Fibroblast of skin of left biceps (primary cell): ENCODE results near the gene GNB1L.

Experiments used
- DNase-seq, 2 experiments: peaks; one replicate each; pipeline ENCODE4 v3.0.0-alpha.2; 2013; ENCODE audit warnings: low read depth in 2 of 2

The GNB1L gene

DNA sequence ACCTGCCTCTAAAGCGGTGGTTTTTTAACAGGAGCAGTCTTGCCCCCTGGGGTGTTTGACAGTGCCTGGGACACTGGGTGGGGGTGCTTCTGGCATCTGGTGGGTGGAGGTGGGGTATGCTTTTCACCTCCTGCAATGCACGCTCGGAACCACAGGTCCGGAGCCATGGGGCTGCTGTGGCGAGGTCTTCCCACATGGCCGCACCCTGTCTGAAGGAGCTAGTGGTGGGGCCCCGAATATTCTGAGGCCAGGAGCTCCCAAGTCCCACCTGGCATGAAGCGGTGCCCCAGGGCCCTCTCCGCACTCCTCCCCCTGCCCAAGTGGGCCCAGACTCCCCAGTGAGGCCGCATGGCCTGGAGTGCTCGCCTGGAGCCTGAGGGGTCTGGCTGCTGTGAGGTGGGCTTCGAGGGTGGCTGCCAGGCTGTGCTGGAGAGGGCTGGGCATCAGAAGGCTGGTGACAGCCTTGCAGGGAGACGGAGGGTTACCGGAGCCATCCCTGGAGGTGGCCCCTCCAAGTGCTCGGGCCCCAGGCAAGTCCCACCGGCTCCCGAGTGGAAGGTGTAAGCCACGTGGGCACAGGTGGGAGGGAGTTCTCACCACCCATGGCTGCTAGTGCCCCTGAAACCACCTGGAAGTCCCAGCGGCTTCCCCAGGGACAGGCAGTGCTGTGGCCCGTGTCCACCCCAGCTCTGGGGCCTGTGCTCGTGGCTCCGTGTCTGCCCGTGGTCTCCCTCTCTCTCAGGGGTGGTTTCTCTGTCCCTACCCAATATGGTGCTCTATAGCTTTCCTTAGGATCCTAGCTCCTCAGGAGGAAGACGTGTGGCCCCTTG, 79.0 kb downstream of the GNB1L start:
- DNase-seq: no peak

DNA sequence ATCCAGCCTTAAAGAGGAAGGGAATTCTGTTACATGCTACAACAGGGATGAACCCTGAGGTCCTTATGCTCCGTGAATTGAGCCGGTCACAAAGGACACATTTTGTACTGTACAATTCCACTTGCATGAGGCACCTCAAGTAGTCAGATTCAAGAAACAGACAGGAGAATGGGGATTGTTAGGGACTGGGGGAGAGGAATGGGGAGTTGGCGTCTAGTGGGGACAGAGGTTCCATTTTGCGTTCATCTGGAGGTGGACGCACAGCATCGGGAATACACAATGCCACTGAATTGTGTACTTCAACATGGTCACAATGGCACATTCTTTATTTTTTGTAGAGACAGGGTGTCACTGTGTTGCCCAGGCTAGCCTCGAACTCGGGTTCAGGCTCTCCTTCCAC, 80.0 kb downstream of the GNB1L start:
- DNase-seq: no peak

DNA sequence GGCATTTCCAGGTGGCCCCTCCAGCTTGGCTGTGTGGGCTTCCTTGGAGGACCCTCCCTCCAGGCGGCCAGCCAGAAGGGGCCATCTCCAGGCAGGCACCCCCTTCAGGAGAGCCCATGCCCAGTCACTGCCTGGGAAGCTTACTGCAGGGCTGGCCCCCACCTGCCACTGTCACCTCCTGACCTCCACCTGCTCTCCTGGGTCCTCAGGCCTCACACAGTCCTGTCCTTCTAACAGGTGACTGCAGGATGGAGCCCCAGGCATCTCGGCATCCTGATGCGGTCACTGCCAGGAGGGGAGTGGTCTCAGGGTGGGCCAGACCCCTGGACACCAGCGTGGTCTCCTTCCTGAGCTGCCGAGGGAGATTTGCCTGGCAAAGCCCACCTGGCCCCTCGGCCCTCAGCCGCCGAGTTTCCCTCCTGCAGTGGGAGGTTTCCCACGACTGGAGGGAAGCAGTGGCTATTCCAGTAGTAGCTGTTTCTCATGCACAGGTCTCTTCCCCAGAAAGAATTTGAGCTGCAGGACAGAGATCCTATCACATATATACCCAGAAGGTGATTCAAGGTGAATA, 81.1 kb downstream of the GNB1L start:
- no peak for DNase-seq

DNA sequence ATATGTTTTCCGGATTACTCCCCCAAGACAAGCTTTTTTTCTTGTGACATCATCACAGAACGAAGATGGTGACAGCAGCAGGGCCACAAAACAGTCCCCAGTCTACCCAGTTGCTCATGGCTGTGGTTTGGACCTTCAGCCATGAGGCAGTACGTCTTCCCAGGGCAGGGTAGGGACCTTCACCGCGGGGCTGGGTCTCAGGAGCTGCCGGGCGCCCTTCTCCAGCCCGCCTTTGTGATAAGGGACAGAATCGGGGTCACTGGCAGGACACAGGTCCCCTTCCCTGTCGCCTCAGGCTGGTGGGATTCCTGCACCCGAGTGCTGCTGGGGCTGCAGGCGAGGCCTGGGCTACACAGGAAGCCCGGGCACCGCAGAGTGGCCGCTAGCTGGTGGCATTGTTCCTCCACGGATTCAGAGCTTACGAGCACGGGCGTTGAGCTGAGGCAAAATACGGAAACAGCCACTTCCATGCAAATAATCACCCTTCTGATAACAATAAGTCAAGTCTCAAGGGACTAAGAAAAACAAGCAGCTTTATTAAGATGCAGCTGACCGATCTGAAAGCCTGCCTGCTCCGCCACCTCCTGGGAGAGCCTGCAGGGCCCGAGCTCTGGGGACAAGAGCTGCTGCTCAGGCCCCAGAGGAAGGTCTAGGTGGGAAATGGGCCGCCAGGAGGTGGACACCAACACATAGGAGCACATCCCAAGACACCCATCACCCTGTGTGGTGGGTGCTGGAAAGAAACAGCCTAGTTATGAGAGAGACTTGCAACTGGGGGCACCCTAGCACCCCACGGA, 81.8 kb downstream of the GNB1L start:
- no peak for DNase-seq

GRCh38 chr22:19772422-19772672, 82.3 kb downstream of the GNB1L start:
- no peak for DNase-seq

GRCh38 chr22:19770349-19771220, 84.1 kb downstream of the GNB1L start:
- DNase-seq: no peak

DNA sequence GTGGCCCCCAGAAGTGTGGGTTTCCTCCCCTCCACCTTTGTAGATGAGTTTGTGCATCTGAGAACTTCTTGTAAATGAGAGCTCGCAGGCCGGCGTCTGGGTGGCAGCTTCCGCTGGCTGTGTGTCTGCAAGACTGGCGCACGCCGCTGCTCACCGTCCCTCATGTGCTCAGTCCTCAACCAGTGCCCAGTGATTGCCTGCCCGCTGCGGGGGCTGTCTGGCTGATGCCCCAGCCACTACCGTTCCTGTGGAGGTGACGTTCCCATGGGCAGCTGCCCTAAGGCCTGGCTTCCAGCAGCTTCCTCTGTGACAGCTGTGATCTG, 85.3 kb downstream of the GNB1L start:
- DNase-seq: no peak

GRCh38 chr22:19767427-19768341, 87.0 kb downstream of the GNB1L start:
- DNase-seq: no peak

- DNase-seq: no peak
Measured at GRCh38 chr22:19766511-19767426, 87.9 kb downstream of the GNB1L start.

DNA sequence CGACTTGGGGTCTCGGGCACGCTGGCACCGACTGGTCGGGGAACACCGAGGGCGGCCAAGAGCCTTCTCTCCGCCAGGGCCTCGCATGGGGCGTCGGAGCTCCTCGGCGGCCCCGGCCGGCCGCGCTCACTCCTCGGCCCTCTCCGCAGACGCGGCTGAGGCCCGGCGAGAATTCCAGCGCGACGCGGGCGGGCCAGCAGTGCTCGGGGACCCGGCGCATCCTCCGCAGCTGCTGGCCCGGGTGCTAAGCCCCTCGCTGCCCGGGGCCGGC, 88.5 kb downstream of the GNB1L start:
- DNase-seq: no peak

GRCh38 chr22:19765477-19766239, 89.0 kb downstream of the GNB1L start:
- no peak for DNase-seq

GRCh38 chr22:19764636-19765476, 89.8 kb downstream of the GNB1L start:
- DNase-seq: no peak

GRCh38 chr22:19764299-19764593, 90.4 kb downstream of the GNB1L start:
- no peak for DNase-seq

GRCh38 chr22:19763458-19764298, 91.0 kb downstream of the GNB1L start:
- no peak for DNase-seq

DNA sequence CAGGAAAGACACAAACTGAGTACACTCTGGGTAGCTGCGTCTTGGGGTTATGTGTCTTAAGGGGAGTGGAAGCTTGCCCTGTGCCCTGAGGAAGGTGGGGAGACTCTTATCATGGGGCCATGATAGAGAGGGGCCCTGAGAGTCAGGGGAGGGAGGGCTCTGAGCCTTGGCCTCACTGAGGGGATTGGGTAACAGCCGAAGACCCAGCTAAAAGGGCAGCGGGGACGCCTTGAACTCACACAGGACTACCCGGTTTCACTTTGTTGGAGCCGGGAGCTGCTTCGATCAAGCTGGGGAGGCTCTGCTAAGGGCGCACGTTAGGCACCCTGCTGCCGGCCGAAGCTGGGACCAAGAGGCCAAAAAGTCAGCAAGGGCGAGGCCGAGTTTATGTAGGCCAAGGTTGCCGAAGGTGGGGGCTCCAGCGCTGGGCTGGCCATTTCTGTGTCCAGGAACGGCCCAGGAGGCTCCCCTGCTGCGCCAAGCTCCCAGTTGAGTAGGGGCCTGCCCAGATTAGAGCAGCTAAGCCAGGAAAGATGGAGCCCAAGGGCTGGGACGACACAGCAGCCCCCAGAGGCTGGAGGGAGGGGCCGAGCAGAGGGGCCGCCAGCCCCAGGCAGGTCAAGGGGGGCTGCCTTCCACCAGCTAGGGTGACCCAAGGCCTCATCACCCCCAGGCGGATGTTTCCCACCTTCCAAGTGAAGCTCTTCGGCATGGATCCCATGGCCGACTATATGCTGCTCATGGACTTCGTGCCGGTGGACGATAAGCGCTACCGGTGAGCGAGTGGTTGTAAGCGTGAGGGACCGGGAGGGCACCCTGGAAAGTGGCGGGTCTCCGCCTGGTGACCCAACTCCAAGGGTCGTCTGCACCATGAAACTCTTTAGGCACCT, 91.9 kb downstream of the GNB1L start:
- no peak for DNase-seq

DNA sequence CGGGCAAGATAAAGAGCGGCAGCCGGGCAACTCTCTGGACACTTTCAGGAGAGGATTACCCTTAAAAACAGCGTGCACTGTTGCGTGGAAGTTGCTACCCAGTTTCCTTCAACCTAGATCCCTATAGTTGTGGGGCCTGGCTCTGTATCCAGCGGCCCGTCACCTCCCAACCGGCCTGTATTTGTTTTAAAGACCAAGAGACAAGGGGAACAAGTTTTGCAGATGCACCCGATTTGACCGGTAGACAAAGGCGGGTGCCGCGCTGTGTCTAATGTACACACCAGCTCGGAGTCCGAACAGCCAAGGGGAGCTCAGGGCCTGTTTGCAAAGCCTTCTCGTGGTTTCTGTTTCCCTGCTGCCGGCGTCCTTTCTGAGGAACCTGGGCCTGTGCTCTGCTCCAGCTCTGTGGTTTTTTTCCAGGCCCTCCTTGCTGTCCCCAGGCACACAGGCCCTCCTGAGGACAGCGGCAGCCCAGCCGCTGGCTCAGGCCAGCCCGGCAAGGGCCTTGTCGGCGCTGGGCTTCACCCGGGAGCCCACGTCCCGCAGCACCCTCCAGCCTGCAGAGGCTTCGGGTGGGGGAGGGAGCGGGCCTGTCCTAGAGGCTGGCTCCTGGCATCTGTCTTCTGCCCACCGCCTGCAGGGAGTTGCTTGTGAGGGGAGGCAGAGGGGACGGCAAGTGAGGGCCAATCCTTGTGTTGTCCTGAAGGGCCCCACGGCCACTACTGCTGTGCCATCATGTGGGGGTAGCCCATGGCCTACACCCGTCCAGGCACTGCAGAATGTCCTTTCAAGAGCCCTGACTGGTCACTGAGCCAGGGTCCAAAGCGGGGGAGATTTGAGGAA, 92.7 kb downstream of the GNB1L start:
- no peak for DNase-seq
